ENCODE results near the gene SLC9A3.

The SLC9A3 gene

GRCh38 chr5:423626-424261 is 100.5 kb downstream of the SLC9A3 start:
- TF ChIP-seq CTCF (IDR thresholded peaks at IDR 0.05; ENCODE audit: extremely low read depth, insufficient read depth, missing control alignments): no peak
- no peak for DNase-seq (ENCODE audit: low spot score)
- in situ Hi-C loops (cut with MboI; ENCODE audit: low pct_unique_long_range_greater_than_20kb, low sequenced_read_pairs, unreplicated experiment): no loop called here

- TF ChIP-seq CTCF (IDR thresholded peaks at IDR 0.05; ENCODE audit: extremely low read depth, insufficient read depth, missing control alignments): no peak
- DNase-seq (ENCODE audit: low spot score): no peak
- in situ Hi-C loops (cut with MboI; ENCODE audit: low pct_unique_long_range_greater_than_20kb, low sequenced_read_pairs, unreplicated experiment): no loop called here
Measured at GRCh38 chr5:423233-423565, 101.0 kb downstream of the SLC9A3 start.

- no peak for TF ChIP-seq CTCF (IDR thresholded peaks at IDR 0.05; ENCODE audit: extremely low read depth, insufficient read depth, missing control alignments)
- DNase-seq (ENCODE audit: low spot score): no peak
- in situ Hi-C loops (cut with MboI; ENCODE audit: low pct_unique_long_range_greater_than_20kb, low sequenced_read_pairs, unreplicated experiment): no loop called here
Measured at GRCh38 chr5:422323-423232, 101.7 kb downstream of the SLC9A3 start.

- DNase-seq (ENCODE audit: low spot score): no peak
- in situ Hi-C loops (cut with MboI; ENCODE audit: low pct_unique_long_range_greater_than_20kb, low sequenced_read_pairs, unreplicated experiment): no loop called here
- no peak for TF ChIP-seq CTCF (IDR thresholded peaks at IDR 0.05; ENCODE audit: extremely low read depth, insufficient read depth, missing control alignments)
Measured at GRCh38 chr5:421901-422300, 102.3 kb downstream of the SLC9A3 start.

GRCh38 chr5:421287-421880 is 102.9 kb downstream of the SLC9A3 start:
- no peak for DNase-seq (ENCODE audit: low spot score)
- in situ Hi-C loops (cut with MboI; ENCODE audit: low pct_unique_long_range_greater_than_20kb, low sequenced_read_pairs, unreplicated experiment): no loop called here
- no peak for TF ChIP-seq CTCF (IDR thresholded peaks at IDR 0.05; ENCODE audit: extremely low read depth, insufficient read depth, missing control alignments)

- TF ChIP-seq CTCF (IDR thresholded peaks at IDR 0.05; ENCODE audit: extremely low read depth, insufficient read depth, missing control alignments): no peak
- no peak for DNase-seq (ENCODE audit: low spot score)
- in situ Hi-C loops (cut with MboI; ENCODE audit: low pct_unique_long_range_greater_than_20kb, low sequenced_read_pairs, unreplicated experiment): no loop called here
Measured at GRCh38 chr5:420632-421286, 103.5 kb downstream of the SLC9A3 start.

Data from GM13977 (cell line).